ENCODE measurements around the gene CASZ1.

Gene CASZ1

DNA sequence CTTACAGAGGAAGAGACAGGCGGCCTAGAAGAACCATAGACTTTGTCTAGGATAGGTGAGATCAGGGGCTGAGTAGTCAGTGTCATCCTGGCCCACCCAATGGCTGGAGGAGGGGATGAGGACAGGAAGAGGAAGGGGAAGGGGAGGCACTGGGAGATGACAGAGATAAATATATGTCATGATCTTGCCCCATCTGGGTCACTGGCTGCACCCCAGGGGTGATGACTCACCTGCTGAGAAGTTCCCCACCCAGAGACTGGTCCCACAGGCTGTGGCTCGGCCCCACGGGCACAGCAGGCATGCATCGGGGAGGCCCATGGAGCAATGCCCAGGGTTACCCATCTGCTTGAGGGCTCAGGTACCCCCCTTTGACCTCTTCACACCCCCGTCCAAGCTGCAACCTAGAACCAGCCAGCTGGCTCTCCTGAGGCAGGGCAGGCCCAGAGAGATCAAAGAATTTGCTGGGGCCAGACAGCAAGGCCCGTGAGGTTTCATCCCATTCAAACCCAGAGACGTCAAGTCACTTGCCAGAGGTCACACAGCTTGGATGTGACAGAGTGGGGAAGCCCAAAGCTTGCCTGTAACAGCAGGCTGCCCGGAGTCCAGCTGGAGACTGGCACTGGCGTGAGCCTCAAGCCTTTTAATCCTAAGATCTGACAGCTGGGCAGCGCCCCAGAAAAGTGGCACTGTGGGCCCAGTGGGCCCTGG is 34.7 kb upstream of the CASZ1 start:
- Histone ChIP-seq H3K9me3 (ENCODE audit: control insufficient read depth, insufficient read depth, low read length) (no peaks in the 10 kb centered on the region), H3K9ac (ENCODE audit: low read depth, low read length) (no peak overlapping the region), H3K4me1 (ENCODE audit: insufficient read depth, low read length) (peaks cover 4% of the 10 kb centered on the region; the same call in 1 of the 2 replicates), H3K36me3 (ENCODE audit: insufficient read depth, low read length) (no peaks in the 10 kb centered on the region)

DNA sequence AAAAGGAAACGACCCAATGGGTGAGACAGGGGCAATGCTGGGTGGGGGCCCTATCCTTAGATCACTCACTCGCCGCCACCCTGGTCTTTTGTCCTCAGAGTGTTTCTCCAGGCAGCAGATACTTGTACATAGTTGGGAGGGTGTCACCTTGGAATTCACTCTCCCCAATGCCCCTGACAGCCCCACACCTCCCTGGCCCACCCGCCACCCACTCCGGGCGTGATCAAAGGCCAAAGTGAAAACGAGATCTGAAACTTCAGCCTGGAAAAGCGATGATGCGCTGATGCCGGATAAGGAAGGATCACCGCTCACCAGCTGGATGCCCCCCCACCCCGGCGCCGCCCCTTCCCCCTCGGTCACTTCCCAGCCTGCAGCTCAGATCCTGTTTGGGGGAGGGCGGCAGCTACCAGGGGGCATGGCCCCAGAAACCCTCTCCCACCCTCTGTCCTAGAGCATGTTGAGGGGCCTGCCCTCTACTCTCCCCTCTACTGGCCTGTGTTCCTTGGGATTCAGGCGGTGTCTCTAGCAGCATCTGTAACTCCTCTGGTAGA is 33.6 kb upstream of the CASZ1 start:
- H3K36me3 ChIP-seq (ENCODE audit: insufficient read depth, low read length), result no peaks in the 10 kb centered on the region
- no peaks in the 10 kb centered on the region for H3K9me3 ChIP-seq (ENCODE audit: control insufficient read depth, insufficient read depth, low read length)
- H3K4me1 ChIP-seq (ENCODE audit: insufficient read depth, low read length), result peaks cover 7% of the 10 kb centered on the region; the same call in 1 of the 2 replicates
- H3K9ac ChIP-seq (ENCODE audit: low read depth, low read length), result no peak overlapping the region

GRCh38 chr1:10829067-10829818 is 32.8 kb upstream of the CASZ1 start:
- Histone ChIP-seq H3K9me3 (ENCODE audit: control insufficient read depth, insufficient read depth, low read length) (no peaks in the 10 kb centered on the region), H3K9ac (ENCODE audit: low read depth, low read length) (no peak overlapping the region), H3K4me1 (ENCODE audit: insufficient read depth, low read length) (peaks cover 10% of the 10 kb centered on the region; the same call in 1 of the 2 replicates), H3K36me3 (ENCODE audit: insufficient read depth, low read length) (no peaks in the 10 kb centered on the region)

DNA sequence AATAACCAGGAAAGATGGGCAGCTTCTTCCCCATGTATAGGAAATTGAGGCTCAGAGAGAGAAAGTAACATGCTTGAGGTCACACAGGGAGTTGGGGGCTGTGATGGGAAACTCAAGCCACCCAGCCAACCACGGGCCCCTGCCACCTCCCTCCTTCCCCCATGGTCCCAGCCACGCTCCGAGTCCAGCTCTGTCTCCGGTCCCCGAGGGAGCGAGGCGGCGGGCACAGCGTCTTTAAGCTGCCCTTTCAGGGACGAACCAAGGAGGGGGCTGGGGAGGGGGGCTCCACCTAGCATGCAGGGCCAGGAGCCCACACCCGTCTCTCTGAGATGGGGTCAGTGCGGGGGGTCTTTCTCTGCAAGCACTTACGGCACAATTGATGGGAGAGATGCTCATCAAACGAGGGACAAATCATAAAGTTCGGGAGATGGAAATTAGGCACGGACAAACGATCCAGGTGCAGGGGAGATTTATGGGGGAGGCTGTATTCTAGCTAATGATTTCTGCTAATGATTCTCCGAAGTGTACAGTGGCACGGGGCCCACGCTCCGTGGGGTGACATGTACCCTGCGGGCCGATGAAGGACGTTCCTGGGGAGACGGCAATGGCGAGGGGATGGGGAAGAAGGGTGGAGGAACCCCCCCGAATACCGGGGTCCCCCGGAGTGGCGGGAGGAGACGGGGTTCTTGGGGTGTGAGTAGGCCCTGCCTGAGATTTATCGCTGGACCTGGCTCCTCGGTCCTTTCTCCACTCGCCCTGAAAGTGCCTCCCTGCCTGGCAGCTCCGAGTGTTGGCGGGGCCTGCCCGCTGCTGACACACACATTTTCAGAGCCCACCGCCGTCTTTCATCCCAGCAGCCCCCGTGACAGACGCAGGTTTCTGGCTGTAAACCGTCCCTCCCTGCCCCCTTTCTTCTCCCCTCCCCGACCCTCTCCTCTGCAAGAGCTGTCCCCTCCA is 31.2 kb upstream of the CASZ1 start:
- H3K4me1 ChIP-seq (ENCODE audit: insufficient read depth, low read length), result peaks cover 10% of the 10 kb centered on the region; the same call in 1 of the 2 replicates
- no peaks in the 10 kb centered on the region for H3K9me3 ChIP-seq (ENCODE audit: control insufficient read depth, insufficient read depth, low read length)
- H3K9ac ChIP-seq (ENCODE audit: low read depth, low read length), result no peak overlapping the region
- no peaks in the 10 kb centered on the region for H3K36me3 ChIP-seq (ENCODE audit: insufficient read depth, low read length)

DNA sequence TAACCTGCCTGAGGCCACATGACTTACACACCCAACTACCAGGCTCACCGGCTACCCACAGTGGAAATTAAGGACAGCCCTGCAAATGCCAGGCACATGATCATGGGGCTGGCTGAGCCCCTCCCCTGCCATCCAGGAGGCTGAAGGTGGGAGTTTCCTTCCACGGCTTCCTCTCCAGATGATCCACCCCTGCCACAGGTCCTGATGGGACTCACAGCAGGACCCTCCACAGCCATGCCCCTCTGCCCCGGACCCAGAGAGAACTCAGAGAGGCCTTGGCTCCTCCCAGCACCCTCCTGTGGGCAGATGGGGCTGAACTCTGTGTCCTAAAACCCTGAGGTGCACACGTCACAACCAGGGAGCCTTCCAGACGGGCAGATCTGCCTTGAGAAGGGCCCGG is 29.1 kb upstream of the CASZ1 start:
- Histone ChIP-seq H3K9ac (ENCODE audit: low read depth, low read length) (no peak overlapping the region), H3K4me1 (ENCODE audit: insufficient read depth, low read length) (peaks cover 6% of the 10 kb centered on the region; the same call in 1 of the 2 replicates), H3K9me3 (ENCODE audit: control insufficient read depth, insufficient read depth, low read length) (no peaks in the 10 kb centered on the region), H3K36me3 (ENCODE audit: insufficient read depth, low read length) (no peaks in the 10 kb centered on the region)

DNA sequence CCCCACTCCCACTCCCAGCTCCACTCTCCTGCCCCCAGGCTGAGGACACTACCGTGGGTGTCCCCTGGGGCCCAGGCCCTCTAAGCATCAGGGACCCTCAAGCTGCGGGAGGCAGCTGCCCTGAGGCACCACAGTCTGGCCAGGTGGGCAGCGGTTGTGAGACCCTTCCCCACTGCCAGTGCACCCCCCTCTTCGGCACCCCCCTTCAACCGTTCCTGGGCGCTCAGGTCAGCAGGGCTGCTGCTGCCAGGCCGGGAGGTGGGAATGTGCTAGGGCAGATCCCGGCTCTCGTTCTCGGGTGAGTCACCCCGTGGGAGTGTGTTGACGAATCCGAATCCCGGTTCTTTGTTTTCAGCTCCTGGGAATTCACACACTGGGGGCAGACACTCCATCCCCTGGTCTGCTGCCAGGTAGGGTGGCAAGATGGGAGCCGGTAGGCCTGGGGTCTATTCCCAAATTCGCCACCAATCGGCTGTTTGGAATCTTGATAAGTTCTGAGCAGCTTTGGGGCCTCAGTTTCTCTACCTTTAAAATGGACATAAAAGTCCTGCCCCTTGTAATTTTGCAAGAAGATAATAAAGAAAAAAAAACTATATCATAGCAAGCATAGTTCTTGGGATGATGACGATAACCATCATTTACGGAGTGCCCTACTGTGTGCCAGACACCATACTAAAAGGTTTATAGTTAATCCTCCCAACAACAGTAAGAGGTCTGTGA is 28.5 kb upstream of the CASZ1 start:
- no peak overlapping the region for H3K9ac ChIP-seq (ENCODE audit: low read depth, low read length)
- H3K4me1 ChIP-seq (ENCODE audit: insufficient read depth, low read length), result peaks cover 6% of the 10 kb centered on the region; the same call in 1 of the 2 replicates
- H3K9me3 ChIP-seq (ENCODE audit: control insufficient read depth, insufficient read depth, low read length), result no peaks in the 10 kb centered on the region
- no peaks in the 10 kb centered on the region for H3K36me3 ChIP-seq (ENCODE audit: insufficient read depth, low read length)

GRCh38 chr1:10823000-10823401 is 26.6 kb upstream of the CASZ1 start:
- H3K9ac ChIP-seq (ENCODE audit: low read depth, low read length), result no peak overlapping the region
- no peaks in the 10 kb centered on the region for H3K9me3 ChIP-seq (ENCODE audit: control insufficient read depth, insufficient read depth, low read length)
- peaks cover 9% of the 10 kb centered on the region; the same call in 1 of the 2 replicates for H3K4me1 ChIP-seq (ENCODE audit: insufficient read depth, low read length)
- no peaks in the 10 kb centered on the region for H3K36me3 ChIP-seq (ENCODE audit: insufficient read depth, low read length)

GRCh38 chr1:10821388-10821787 is 24.9 kb upstream of the CASZ1 start:
- Histone ChIP-seq H3K4me1 (ENCODE audit: insufficient read depth, low read length) (peaks cover 9% of the 10 kb centered on the region; the same call in 1 of the 2 replicates), H3K36me3 (ENCODE audit: insufficient read depth, low read length) (no peaks in the 10 kb centered on the region), H3K9me3 (ENCODE audit: control insufficient read depth, insufficient read depth, low read length) (no peaks in the 10 kb centered on the region), H3K9ac (ENCODE audit: low read depth, low read length) (no peak overlapping the region)

- Histone ChIP-seq H3K36me3 (ENCODE audit: insufficient read depth, low read length) (no peaks in the 10 kb centered on the region), H3K9me3 (ENCODE audit: control insufficient read depth, insufficient read depth, low read length) (no peaks in the 10 kb centered on the region), H3K4me1 (ENCODE audit: insufficient read depth, low read length) (peaks cover 8% of the 10 kb centered on the region; the same call in 1 of the 2 replicates), H3K9ac (ENCODE audit: low read depth, low read length) (no peak overlapping the region)
These were observed 24.0 kb upstream of the CASZ1 start for GRCh38 chr1:10820422-10820821.

- H3K9ac ChIP-seq (ENCODE audit: low read depth, low read length), result no peak overlapping the region
- peaks cover 8% of the 10 kb centered on the region for H3K4me1 ChIP-seq (ENCODE audit: insufficient read depth, low read length)
- no peaks in the 10 kb centered on the region for H3K9me3 ChIP-seq (ENCODE audit: control insufficient read depth, insufficient read depth, low read length)
- H3K36me3 ChIP-seq (ENCODE audit: insufficient read depth, low read length), result no peaks in the 10 kb centered on the region
These were observed 22.9 kb upstream of the CASZ1 start for GRCh38 chr1:10819198-10819901.

- H3K36me3 ChIP-seq (ENCODE audit: insufficient read depth, low read length), result no peaks in the 10 kb centered on the region
- peaks cover 8% of the 10 kb centered on the region for H3K4me1 ChIP-seq (ENCODE audit: insufficient read depth, low read length)
- no peak overlapping the region for H3K9ac ChIP-seq (ENCODE audit: low read depth, low read length)
- no peaks in the 10 kb centered on the region for H3K9me3 ChIP-seq (ENCODE audit: control insufficient read depth, insufficient read depth, low read length)
These were observed 22.1 kb upstream of the CASZ1 start for GRCh38 chr1:10818262-10819197.

GRCh38 chr1:10816743-10817369 is 20.4 kb upstream of the CASZ1 start:
- H3K9ac ChIP-seq (ENCODE audit: low read depth, low read length), result no peak overlapping the region
- no peaks in the 10 kb centered on the region for H3K36me3 ChIP-seq (ENCODE audit: insufficient read depth, low read length)
- peaks cover 8% of the 10 kb centered on the region for H3K4me1 ChIP-seq (ENCODE audit: insufficient read depth, low read length)
- H3K9me3 ChIP-seq (ENCODE audit: control insufficient read depth, insufficient read depth, low read length), result no peaks in the 10 kb centered on the region
